Liver (tissue), 3 donors: ENCODE data around the gene HS3ST1.

Experiments used
- EGR1 ChIP-seq, 2 donors: IDR thresholded peaks; 2 replicates each; pipeline ENCODE4 v1.6.1; 2016 to 2018; ENCODE audit warnings: antibody characterized with exemption in 2 of 2, low read depth in 2 of 2
- FOXA1 ChIP-seq: IDR thresholded peaks from 2 replicates; pipeline ENCODE4 v1.6.1; 2016; ENCODE audit warnings: antibody characterized with exemption
- FOXA2 ChIP-seq: IDR thresholded peaks from 2 replicates; pipeline ENCODE4 v1.6.1; 2016; ENCODE audit warnings: antibody characterized with exemption
- GABPA ChIP-seq, 2 donors: IDR thresholded peaks in 1 of 2; conservative IDR thresholded peaks in 1 of 2; 2 replicates each; pipeline ENCODE4 v1.6.1; 2016; ENCODE audit warnings: antibody characterized with exemption in 2 of 2, mild to moderate bottlenecking in 1 of 2, moderate library complexity in 1 of 2
- JUND ChIP-seq, 2 donors: IDR thresholded peaks; 2 replicates each; pipeline ENCODE4 v1.6.1; 2016; ENCODE audit warnings: antibody characterized with exemption in 2 of 2
- RAD21 ChIP-seq, 2 donors: IDR thresholded peaks; 2 replicates each; pipeline ENCODE4 v1.6.1; 2016; ENCODE audit warnings: antibody characterized with exemption in 2 of 2, mild to moderate bottlenecking in 2 of 2
- SP1 ChIP-seq: IDR thresholded peaks from 2 replicates; pipeline ENCODE4 v1.6.1; 2018; ENCODE audit warnings: antibody characterized with exemption, mild to moderate bottlenecking
- TAF1 ChIP-seq: conservative IDR thresholded peaks from 2 replicates; pipeline ENCODE4 v1.6.1; 2016; ENCODE audit warnings: antibody characterized with exemption, mild to moderate bottlenecking
- YY1 ChIP-seq: IDR thresholded peaks from 2 replicates; pipeline ENCODE4 v1.6.1; 2016; ENCODE audit warnings: antibody characterized with exemption, mild to moderate bottlenecking
- TF ChIP-seq, protein P1 (sequence below): IDR thresholded peaks from 2 replicates; pipeline ENCODE4 v1.6.1; 2016; ENCODE audit warnings: antibody characterized with exemption
- TF ChIP-seq, protein P2 (sequence below): fragments of 150-350 bp; IDR thresholded peaks from 2 replicates; pipeline ENCODE4 v1.5.1; 2017; ENCODE audit warnings: improper control_type of control experiment, low read depth, low read length; ENCODE audit not compliant: missing input control
- TF ChIP-seq, protein P3 (sequence below): IDR thresholded peaks from 2 replicates; pipeline ENCODE4 v1.6.1; 2016; ENCODE audit warnings: antibody characterized with exemption
- TF ChIP-seq, protein P4 (sequence below): IDR thresholded peaks from 2 replicates; pipeline ENCODE4 v1.6.1; 2016; ENCODE audit warnings: antibody characterized with exemption
- TF ChIP-seq, protein P5 (sequence below): IDR thresholded peaks from 2 replicates; pipeline ENCODE4 v1.6.1; 2016; ENCODE audit warnings: antibody characterized with exemption, mild to moderate bottlenecking
- donor health status: healthy.
- donor health status: healthy.

DNA sequence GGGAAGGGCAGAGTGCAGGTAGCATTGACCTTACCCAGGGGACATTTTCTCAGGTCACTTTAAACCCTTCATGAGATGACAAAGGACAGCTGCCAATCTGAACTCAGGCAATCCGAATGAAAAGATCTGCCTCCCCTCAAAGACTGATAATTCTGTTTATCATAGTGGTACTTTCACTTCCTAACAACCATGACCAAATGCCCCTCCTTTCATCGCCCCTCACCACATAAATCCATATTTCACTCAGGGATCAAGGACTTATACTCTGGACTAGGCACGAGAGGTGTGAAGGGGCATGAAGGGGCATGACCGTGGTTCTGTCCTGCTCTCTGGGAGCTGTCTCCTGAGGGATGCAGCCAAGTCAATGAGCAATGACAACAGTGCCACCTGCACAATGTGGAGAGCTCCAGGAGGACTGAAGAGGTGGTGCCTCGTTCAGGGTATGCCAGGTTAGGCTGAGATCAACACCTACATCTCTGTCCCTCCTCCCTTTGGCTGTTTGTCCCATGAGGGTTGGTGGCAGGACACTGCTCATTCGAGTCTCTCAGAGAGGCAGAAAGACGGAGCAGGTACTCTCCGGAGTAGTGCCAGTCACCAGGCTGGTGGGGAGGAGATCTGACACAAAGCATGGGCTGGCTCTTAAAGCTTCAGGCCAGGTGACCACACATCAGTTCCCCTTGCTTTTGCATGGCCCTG is 12.5 kb downstream of the HS3ST1 start:
- TF ChIP-seq, protein P1, sequence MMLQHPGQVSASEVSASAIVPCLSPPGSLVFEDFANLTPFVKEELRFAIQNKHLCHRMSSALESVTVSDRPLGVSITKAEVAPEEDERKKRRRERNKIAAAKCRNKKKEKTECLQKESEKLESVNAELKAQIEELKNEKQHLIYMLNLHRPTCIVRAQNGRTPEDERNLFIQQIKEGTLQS, result no peak
- no peak for TF ChIP-seq SP1
- TF ChIP-seq, protein P2, sequence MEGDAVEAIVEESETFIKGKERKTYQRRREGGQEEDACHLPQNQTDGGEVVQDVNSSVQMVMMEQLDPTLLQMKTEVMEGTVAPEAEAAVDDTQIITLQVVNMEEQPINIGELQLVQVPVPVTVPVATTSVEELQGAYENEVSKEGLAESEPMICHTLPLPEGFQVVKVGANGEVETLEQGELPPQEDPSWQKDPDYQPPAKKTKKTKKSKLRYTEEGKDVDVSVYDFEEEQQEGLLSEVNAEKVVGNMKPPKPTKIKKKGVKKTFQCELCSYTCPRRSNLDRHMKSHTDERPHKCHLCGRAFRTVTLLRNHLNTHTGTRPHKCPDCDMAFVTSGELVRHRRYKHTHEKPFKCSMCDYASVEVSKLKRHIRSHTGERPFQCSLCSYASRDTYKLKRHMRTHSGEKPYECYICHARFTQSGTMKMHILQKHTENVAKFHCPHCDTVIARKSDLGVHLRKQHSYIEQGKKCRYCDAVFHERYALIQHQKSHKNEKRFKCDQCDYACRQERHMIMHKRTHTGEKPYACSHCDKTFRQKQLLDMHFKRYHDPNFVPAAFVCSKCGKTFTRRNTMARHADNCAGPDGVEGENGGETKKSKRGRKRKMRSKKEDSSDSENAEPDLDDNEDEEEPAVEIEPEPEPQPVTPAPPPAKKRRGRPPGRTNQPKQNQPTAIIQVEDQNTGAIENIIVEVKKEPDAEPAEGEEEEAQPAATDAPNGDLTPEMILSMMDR, result no peak
- no peak for TF ChIP-seq TAF1
- no peak for TF ChIP-seq EGR1 (IDR thresholded peaks at IDR 0.05; ENCODE audit: low read depth in 2 of 2)
- TF ChIP-seq YY1, result no peak
- TF ChIP-seq, protein P3, sequence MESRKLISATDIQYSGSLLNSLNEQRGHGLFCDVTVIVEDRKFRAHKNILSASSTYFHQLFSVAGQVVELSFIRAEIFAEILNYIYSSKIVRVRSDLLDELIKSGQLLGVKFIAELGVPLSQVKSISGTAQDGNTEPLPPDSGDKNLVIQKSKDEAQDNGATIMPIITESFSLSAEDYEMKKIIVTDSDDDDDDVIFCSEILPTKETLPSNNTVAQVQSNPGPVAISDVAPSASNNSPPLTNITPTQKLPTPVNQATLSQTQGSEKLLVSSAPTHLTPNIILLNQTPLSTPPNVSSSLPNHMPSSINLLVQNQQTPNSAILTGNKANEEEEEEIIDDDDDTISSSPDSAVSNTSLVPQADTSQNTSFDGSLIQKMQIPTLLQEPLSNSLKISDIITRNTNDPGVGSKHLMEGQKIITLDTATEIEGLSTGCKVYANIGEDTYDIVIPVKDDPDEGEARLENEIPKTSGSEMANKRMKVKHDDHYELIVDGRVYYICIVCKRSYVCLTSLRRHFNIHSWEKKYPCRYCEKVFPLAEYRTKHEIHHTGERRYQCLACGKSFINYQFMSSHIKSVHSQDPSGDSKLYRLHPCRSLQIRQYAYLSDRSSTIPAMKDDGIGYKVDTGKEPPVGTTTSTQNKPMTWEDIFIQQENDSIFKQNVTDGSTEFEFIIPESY, result no peak
- TF ChIP-seq, protein P4, sequence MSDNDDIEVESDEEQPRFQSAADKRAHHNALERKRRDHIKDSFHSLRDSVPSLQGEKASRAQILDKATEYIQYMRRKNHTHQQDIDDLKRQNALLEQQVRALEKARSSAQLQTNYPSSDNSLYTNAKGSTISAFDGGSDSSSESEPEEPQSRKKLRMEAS, result no peak
- TF ChIP-seq FOXA1, result no peak
- no peak for TF ChIP-seq GABPA (IDR thresholded peaks at IDR 0.05 in 1 of 2, conservative IDR thresholded peaks at IDR 0.05 in 1 of 2)
- TF ChIP-seq, protein P5, sequence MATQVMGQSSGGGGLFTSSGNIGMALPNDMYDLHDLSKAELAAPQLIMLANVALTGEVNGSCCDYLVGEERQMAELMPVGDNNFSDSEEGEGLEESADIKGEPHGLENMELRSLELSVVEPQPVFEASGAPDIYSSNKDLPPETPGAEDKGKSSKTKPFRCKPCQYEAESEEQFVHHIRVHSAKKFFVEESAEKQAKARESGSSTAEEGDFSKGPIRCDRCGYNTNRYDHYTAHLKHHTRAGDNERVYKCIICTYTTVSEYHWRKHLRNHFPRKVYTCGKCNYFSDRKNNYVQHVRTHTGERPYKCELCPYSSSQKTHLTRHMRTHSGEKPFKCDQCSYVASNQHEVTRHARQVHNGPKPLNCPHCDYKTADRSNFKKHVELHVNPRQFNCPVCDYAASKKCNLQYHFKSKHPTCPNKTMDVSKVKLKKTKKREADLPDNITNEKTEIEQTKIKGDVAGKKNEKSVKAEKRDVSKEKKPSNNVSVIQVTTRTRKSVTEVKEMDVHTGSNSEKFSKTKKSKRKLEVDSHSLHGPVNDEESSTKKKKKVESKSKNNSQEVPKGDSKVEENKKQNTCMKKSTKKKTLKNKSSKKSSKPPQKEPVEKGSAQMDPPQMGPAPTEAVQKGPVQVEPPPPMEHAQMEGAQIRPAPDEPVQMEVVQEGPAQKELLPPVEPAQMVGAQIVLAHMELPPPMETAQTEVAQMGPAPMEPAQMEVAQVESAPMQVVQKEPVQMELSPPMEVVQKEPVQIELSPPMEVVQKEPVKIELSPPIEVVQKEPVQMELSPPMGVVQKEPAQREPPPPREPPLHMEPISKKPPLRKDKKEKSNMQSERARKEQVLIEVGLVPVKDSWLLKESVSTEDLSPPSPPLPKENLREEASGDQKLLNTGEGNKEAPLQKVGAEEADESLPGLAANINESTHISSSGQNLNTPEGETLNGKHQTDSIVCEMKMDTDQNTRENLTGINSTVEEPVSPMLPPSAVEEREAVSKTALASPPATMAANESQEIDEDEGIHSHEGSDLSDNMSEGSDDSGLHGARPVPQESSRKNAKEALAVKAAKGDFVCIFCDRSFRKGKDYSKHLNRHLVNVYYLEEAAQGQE, result no peak
- TF ChIP-seq RAD21 (IDR thresholded peaks at IDR 0.05), result no peak
- TF ChIP-seq FOXA2, result no peak
- no peak for TF ChIP-seq JUND (IDR thresholded peaks at IDR 0.05)
